HEK293T (cell line): ENCODE results near the gene NUDT22.

Experiments used
- ARNT ChIP-seq: fragments of 450-650 bp; IDR thresholded peaks from 2 replicates; pipeline ENCODE4 v1.6.1; 2017; ENCODE audit warnings: mild to moderate bottlenecking
- BHLHE40 ChIP-seq: fragments of 450-650 bp; IDR thresholded peaks from 2 replicates; pipeline ENCODE4 v1.6.1; 2016; ENCODE audit warnings: mild to moderate bottlenecking, moderate library complexity, borderline replicate concordance
- CTBP1 ChIP-seq: fragments of 450-650 bp; IDR thresholded peaks from 2 replicates; pipeline ENCODE4 v1.6.1; 2016; ENCODE audit warnings: borderline replicate concordance
- ELF4 ChIP-seq: fragments of 450-650 bp; IDR thresholded peaks from 2 replicates; pipeline ENCODE4 v1.6.1; 2017; ENCODE audit warnings: antibody characterized with exemption
- FOXA1 ChIP-seq: fragments of 450-650 bp; IDR thresholded peaks from 2 replicates; pipeline ENCODE4 v1.6.1; 2016; ENCODE audit warnings: mild to moderate bottlenecking
- FOXM1 ChIP-seq: fragments of 450-650 bp; IDR thresholded peaks from 2 replicates; pipeline ENCODE4 v1.6.1; 2017; ENCODE audit warnings: mild to moderate bottlenecking, borderline replicate concordance
- HDGF ChIP-seq: fragments of 450-650 bp; IDR thresholded peaks from 2 replicates; pipeline ENCODE4 v1.6.1; 2017; ENCODE audit warnings: antibody characterized with exemption, borderline replicate concordance
- LEF1 ChIP-seq: fragments of 450-650 bp; IDR thresholded peaks from 2 replicates; pipeline ENCODE4 v1.6.1; 2017; ENCODE audit warnings: mild to moderate bottlenecking, borderline replicate concordance
- NFRKB ChIP-seq: fragments of 450-650 bp; IDR thresholded peaks from 2 replicates; pipeline ENCODE4 v1.6.1; 2016; ENCODE audit warnings: mild to moderate bottlenecking, moderate library complexity
- SP1 ChIP-seq: fragments of 450-650 bp; IDR thresholded peaks from 2 replicates; pipeline ENCODE4 v1.6.1; 2017
- SUZ12 ChIP-seq: fragments of 450-650 bp; IDR thresholded peaks from 2 replicates; pipeline ENCODE4 v1.6.1; 2016; ENCODE audit warnings: mild to moderate bottlenecking
- TARDBP ChIP-seq: fragments of 450-650 bp; IDR thresholded peaks from 2 replicates; pipeline ENCODE4 v1.6.1; 2016

DNA sequence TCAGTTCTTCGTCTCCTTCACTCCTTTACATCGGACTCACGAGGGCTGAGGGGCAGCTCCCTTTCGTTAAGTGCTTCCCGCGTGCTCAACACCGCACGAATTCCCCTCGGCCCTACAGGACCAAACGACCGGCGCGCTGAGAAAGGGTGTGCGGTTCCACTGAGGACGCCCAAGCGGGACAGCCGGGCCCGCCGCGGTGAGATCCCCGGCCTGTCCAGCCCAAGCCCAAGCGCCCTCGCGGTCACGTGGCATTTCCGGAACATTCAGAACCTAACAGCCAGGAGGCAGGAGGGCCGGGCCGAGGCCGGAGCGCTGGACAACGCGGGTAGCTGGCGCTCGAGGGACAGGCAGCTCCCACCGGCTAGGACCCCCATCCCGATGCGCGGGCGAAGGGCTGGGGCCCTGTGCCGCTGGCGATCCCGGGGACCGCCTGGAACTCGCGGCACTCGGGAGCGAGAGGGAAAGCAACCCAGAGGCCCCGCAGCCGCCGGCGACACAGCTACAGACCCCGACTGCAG is 40.8 kb upstream of the NUDT22 start:
- TF ChIP-seq NFRKB: no peak
- TF ChIP-seq CTBP1: no peak
- no peak for TF ChIP-seq FOXA1
- no peak for TF ChIP-seq HDGF
- TF ChIP-seq LEF1: peak; percentile 49; the same call in 1 of the 2 replicates
- peak; percentile 74 for TF ChIP-seq ELF4
- TF ChIP-seq BHLHE40: no peak
- no peak for TF ChIP-seq TARDBP
- no peak for TF ChIP-seq SUZ12
- no peak for TF ChIP-seq ARNT
- TF ChIP-seq FOXM1: no peak
- no peak for TF ChIP-seq SP1
